Measurements from ENCODE around the gene SCAI.
"Not testable (repeated sequence)": the region's sequence is repeated elsewhere in the genome, so short reads cannot be mapped to it uniquely, and the experiment has no call there.

SCAI gene

DNA sequence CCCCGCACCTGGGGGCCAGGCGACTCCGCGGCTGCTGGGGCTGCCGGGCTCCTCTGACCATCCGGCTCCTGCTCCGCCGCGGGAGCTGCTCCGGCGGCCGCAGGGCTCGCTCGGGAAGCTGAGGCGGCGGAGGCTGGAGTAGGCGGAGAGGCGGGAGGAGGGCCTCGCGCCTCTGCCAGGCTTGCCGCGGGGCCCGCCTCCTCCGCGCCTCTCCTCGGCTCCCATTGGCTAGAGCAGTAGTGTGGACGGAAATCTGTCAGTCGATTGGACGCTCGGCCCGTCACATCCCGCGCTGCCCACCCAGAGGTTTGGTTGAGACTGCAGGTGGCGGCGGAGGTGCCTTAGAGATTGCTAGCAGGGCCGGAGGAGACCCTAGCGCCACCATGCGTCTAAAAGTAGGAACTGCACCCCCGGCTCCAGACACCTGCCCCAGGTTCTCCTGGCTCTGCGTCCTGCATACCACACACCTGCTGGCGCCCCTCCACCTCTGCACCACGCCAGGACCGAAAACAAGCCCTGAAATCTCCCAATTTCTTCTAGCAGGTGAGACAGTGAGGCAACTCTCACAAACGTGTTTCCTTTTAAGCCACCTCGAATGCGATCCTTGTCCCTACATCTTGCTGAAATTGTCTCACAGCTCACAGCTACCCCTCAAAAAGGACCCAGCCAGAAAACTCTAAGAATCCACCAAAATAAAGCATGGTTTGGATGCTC lies at the start of gene SCAI:
Gene SCAI (minus strand): TSS at position 152 of the 714 bp plus-strand sequence. CDS start 91 bp downstream, at position 61.
- peak; percentile 97 for DNase-seq (ENCODE audit: extremely low read depth, low read depth)
- peak within 1 kb of the TSS; percentile 59 for H3K4me3 ChIP-seq (replicated peaks; ENCODE audit: low read depth, low read length)
- peak; percentile 95 for TF ChIP-seq CTCF (IDR thresholded peaks at IDR 0.05; ENCODE audit: low read depth, low read length, missing control alignments)

GRCh38 chr9:125190361-125190801 lies 47.1 kb upstream of the SCAI start:
- TF ChIP-seq CTCF (IDR thresholded peaks at IDR 0.05; ENCODE audit: low read depth, low read length, missing control alignments) = no peak
- peak overlapping the region; percentile 98 for H3K4me3 ChIP-seq (replicated peaks; ENCODE audit: low read depth, low read length)
- DNase-seq (ENCODE audit: extremely low read depth, low read depth) = no peak

GRCh38 chr9:125189361-125190289 lies 46.3 kb upstream of the SCAI start, which contains the start of gene PPP6C:
Gene PPP6C, minus strand, starts transcription at chr9:125189803. Its CDS starts 85 bp downstream, at chr9:125189718.
- H3K4me3 ChIP-seq (replicated peaks; ENCODE audit: low read depth, low read length) = peak within 1 kb of the TSS; percentile 98
- peak; percentile 63 for TF ChIP-seq CTCF (IDR thresholded peaks at IDR 0.05; ENCODE audit: low read depth, low read length, missing control alignments)
- peak; percentile 86 for DNase-seq (ENCODE audit: extremely low read depth, low read depth)

- no peak for DNase-seq (ENCODE audit: extremely low read depth, low read depth)
- no peak for TF ChIP-seq CTCF (IDR thresholded peaks at IDR 0.05; ENCODE audit: low read depth, low read length, missing control alignments)
- peak overlapping the region; percentile 98 for H3K4me3 ChIP-seq (replicated peaks; ENCODE audit: low read depth, low read length)
These were observed 45.7 kb upstream of the SCAI start for GRCh38 chr9:125189011-125189360.

DNA sequence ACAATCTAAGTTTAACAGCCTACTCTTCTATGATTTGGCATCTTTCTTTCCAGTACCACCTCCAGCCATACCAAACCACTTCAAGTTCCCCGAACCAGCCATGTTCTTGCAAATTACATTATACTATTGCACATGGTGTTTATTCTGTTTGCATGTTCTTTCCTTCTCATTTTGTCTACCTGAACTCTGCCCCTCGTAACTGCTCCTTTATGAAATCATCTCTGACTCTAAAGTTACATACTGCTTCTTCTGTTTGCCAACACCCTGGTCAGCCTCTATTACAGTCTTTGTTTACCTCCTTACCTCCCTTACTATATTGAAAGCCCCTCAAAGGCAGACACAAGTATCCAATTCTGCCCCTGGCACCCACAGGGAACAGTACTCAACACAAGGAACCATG lies 40.2 kb upstream of the SCAI start:
- no peak overlapping the region for H3K4me3 ChIP-seq (replicated peaks; ENCODE audit: low read depth, low read length)
- DNase-seq (ENCODE audit: extremely low read depth, low read depth) = no peak
- TF ChIP-seq CTCF (IDR thresholded peaks at IDR 0.05; ENCODE audit: low read depth, low read length, missing control alignments) = no peak

- no peak for DNase-seq (ENCODE audit: extremely low read depth, low read depth)
- no peak for TF ChIP-seq CTCF (IDR thresholded peaks at IDR 0.05; ENCODE audit: low read depth, low read length, missing control alignments)
- H3K4me3 ChIP-seq (replicated peaks; ENCODE audit: low read depth, low read length) = no peak overlapping the region
These were observed 39.7 kb upstream of the SCAI start for GRCh38 chr9:125183054-125183453.

DNA sequence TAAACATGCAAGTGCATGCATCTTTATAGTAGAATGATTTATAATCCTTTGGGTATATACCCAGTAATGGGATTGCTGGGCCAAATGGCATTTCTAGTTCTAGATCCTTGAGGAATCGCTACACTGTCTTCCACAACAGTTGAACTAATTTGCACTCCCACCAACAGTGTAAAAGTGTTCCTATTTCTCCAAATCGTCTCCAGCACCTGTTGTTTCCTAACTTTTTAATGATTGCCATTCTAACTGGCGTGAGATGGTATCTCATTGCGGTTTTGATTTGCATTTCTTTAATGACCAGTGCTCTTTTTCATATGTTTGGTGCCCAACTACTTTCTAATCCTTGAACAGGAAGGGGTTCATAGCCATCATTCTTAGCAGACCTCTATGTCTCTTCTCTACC lies 38.4 kb upstream of the SCAI start:
- not testable (repeated sequence) for H3K4me3 ChIP-seq (replicated peaks; ENCODE audit: low read depth, low read length); DNase-seq (ENCODE audit: extremely low read depth, low read depth)

All from HFF-Myc (cell line).